ENCODE results near the gene CLRN3.

- TF ChIP-seq, protein P1, sequence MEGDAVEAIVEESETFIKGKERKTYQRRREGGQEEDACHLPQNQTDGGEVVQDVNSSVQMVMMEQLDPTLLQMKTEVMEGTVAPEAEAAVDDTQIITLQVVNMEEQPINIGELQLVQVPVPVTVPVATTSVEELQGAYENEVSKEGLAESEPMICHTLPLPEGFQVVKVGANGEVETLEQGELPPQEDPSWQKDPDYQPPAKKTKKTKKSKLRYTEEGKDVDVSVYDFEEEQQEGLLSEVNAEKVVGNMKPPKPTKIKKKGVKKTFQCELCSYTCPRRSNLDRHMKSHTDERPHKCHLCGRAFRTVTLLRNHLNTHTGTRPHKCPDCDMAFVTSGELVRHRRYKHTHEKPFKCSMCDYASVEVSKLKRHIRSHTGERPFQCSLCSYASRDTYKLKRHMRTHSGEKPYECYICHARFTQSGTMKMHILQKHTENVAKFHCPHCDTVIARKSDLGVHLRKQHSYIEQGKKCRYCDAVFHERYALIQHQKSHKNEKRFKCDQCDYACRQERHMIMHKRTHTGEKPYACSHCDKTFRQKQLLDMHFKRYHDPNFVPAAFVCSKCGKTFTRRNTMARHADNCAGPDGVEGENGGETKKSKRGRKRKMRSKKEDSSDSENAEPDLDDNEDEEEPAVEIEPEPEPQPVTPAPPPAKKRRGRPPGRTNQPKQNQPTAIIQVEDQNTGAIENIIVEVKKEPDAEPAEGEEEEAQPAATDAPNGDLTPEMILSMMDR (IDR thresholded peaks at IDR 0.05): no peak
- TF ChIP-seq EZH2 (IDR thresholded peaks at IDR 0.05; ENCODE audit: borderline replicate concordance, insufficient read depth, low read depth, low read length, poor library complexity, severe bottlenecking): no peak
Measured at GRCh38 chr10:127848226-127848625, 44.5 kb downstream of the CLRN3 start.

Data from B cell (primary cell).